Measurements from ENCODE around the gene HIBADH. TPM values are rescaled to one million over a fixed set of nuclear protein-coding genes. Genes with fewer than 3 reads are reported as not detected.

HIBADH gene
- total and polyA plus RNA-seq, 10 donors, result 12.4 to 38.6 (median 22.6) TPM

DNA sequence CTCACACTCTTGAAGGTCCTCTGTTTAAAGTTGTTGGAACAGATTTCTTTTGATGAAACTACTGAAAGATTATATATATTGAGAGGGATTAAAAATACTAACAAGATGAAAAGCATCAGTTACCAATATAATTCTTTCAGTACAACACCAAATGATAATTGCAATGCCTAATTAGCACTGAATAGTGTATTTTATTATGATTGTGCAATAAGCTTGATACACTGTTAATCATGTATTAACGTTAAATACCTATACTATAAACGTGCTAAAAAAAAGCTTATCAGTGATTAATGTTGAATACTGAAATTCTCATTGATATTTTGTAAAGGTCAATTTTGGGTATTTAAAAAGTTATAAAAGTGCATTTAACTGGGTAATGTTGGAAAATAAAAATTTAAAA, 61.5 kb downstream of the HIBADH start:
- DNase-seq, result no peak
- H3K4me1 ChIP-seq, result no peaks in the 10 kb centered on the region
- H3K4me3 ChIP-seq, result no peak overlapping the region
- peaks cover 0 to 5% (median 0%) of the 10 kb centered on the region in 6 donors for H3K36me3 ChIP-seq
- 93 to 98% (median 97%) methylated on average over 2 of the region's 2 CpGs for WGBS, 5 donors
- TF ChIP-seq POLR2A (IDR thresholded peaks at IDR 0.05), result no peak
- TF ChIP-seq, protein P1, sequence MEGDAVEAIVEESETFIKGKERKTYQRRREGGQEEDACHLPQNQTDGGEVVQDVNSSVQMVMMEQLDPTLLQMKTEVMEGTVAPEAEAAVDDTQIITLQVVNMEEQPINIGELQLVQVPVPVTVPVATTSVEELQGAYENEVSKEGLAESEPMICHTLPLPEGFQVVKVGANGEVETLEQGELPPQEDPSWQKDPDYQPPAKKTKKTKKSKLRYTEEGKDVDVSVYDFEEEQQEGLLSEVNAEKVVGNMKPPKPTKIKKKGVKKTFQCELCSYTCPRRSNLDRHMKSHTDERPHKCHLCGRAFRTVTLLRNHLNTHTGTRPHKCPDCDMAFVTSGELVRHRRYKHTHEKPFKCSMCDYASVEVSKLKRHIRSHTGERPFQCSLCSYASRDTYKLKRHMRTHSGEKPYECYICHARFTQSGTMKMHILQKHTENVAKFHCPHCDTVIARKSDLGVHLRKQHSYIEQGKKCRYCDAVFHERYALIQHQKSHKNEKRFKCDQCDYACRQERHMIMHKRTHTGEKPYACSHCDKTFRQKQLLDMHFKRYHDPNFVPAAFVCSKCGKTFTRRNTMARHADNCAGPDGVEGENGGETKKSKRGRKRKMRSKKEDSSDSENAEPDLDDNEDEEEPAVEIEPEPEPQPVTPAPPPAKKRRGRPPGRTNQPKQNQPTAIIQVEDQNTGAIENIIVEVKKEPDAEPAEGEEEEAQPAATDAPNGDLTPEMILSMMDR (IDR thresholded peaks at IDR 0.05 in 8 of 11, conservative IDR thresholded peaks at IDR 0.05 in 3 of 11), result no peak
- no peak for TF ChIP-seq POLR2AphosphoS5 (IDR thresholded peaks at IDR 0.05)
- intact Hi-C loops (cut with DNase I; ENCODE audit: low total_unique reads), result no loop called here
- H3K27ac ChIP-seq, result no peak overlapping the region
- no peaks in the 10 kb centered on the region for H3K27me3 ChIP-seq (replicated peaks in 1 of 7)
- no peaks in the 10 kb centered on the region for H3K9me3 ChIP-seq

DNA sequence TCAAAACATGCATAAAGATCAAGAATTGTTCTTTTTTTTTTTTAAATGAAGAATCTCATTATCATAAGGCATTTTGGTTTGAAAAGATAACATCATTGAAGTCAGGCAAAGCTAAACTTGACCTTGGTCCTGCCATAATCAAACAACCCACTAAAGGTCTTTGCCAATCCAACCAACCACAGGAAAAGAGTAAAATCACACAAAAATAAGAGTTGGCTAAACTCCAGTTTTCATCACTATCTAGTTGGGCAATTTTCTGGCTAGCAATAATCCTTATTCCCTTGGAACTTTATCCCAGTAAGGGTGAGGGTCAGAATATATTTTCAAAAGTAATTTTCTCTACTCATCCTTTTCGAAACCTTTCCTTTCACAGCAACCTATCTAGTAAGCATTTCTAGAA, 62.4 kb downstream of the HIBADH start:
- H3K27me3 ChIP-seq (replicated peaks in 1 of 7), result no peaks in the 10 kb centered on the region
- TF ChIP-seq POLR2AphosphoS5 (IDR thresholded peaks at IDR 0.05) (no peak), POLR2A (IDR thresholded peaks at IDR 0.05) (no peak)
- TF ChIP-seq, protein P1 (IDR thresholded peaks at IDR 0.05 in 8 of 11, conservative IDR thresholded peaks at IDR 0.05 in 3 of 11), result no peak
- H3K9me3 ChIP-seq, result no peaks in the 10 kb centered on the region
- H3K4me3 ChIP-seq, result no peak overlapping the region
- intact Hi-C loops (cut with DNase I; ENCODE audit: low total_unique reads), result no loop called here
- DNase-seq, result no peak
- no peaks in the 10 kb centered on the region for H3K4me1 ChIP-seq
- H3K27ac ChIP-seq, result no peak overlapping the region
- peaks cover 0 to 6% (median 0%) of the 10 kb centered on the region in 6 donors for H3K36me3 ChIP-seq
- WGBS, 5 donors, result 97 to 100% (median 100%) methylated on average over 1 of the region's 1 CpG

DNA sequence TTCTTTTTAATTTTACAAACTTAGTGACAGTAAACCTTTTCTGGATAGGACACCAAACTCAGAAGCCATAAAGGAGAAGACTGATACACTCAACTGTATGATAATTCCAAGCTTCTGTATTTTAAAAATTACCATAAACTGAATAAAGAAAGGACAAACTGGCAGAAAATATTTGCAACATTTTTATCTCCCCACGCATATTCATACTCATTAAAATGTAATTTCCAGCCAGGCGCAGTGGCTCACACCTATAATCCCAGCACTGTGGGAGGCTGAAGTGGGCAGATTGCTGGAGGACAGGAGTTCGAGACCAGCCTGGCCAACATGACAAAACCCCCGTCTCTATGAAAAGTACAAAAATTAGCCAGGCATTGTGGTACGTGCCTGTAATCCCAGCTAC, 67.7 kb downstream of the HIBADH start:
- H3K27ac ChIP-seq, result no peak overlapping the region
- H3K36me3 ChIP-seq, result peaks cover 0 to 6% (median 0%) of the 10 kb centered on the region in 6 donors
- no peak overlapping the region for H3K4me3 ChIP-seq
- H3K4me1 ChIP-seq, result no peaks in the 10 kb centered on the region
- DNase-seq, result no peak
- no peaks in the 10 kb centered on the region for H3K9me3 ChIP-seq
- TF ChIP-seq, protein P1 (IDR thresholded peaks at IDR 0.05 in 8 of 11, conservative IDR thresholded peaks at IDR 0.05 in 3 of 11), result no peak
- TF ChIP-seq POLR2AphosphoS5 (IDR thresholded peaks at IDR 0.05) (no peak), POLR2A (IDR thresholded peaks at IDR 0.05) (no peak)
- WGBS, 5 donors, result 91 to 99% (median 95%) methylated on average over 5 of the region's 5 CpGs
- intact Hi-C loops (cut with DNase I; ENCODE audit: low total_unique reads), result no loop called here
- H3K27me3 ChIP-seq (replicated peaks in 1 of 7), result no peaks in the 10 kb centered on the region

DNA sequence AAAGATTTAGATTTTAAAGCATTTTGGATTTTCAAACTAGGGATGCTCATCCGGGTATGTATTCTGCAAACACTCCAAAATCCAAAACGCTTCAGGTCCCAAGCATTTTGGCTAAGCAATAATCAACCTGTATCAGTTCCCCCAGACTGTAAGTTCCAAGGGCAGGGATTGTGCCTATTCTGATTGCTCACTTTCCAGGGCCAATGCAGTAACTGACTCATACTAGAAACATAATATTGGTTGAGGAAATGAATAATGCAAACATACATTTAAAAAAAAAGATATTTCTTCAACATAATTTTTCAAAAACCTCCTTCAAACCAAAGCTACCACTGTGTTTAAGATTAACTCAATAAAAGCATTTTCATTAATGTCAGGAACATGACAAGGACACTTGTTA, 69.5 kb downstream of the HIBADH start:
- no peaks in the 10 kb centered on the region for H3K27me3 ChIP-seq (replicated peaks in 1 of 7)
- no peak for DNase-seq
- intact Hi-C loops (cut with DNase I; ENCODE audit: low total_unique reads), result no loop called here
- peaks cover 0 to 6% (median 0%) of the 10 kb centered on the region in 6 donors for H3K36me3 ChIP-seq
- TF ChIP-seq, protein P1 (IDR thresholded peaks at IDR 0.05 in 8 of 11, conservative IDR thresholded peaks at IDR 0.05 in 3 of 11), result no peak
- TF ChIP-seq POLR2AphosphoS5 (IDR thresholded peaks at IDR 0.05) (no peak), POLR2A (IDR thresholded peaks at IDR 0.05) (no peak)
- no peaks in the 10 kb centered on the region for H3K9me3 ChIP-seq
- H3K4me3 ChIP-seq, result no peak overlapping the region
- H3K4me1 ChIP-seq, result no peaks in the 10 kb centered on the region
- 94 to 100% (median 97%) methylated on average over 2 of the region's 2 CpGs for WGBS, 5 donors
- H3K27ac ChIP-seq, result no peak overlapping the region
